Neural progenitor cell (in vitro differentiated cells): ENCODE data around the gene AP2B1.

Experiments
- EZH2 ChIP-seq: fragments of 200-600 bp; sonication (generic); IDR thresholded peaks from 2 replicates; pipeline ENCODE4 v1.6.1; 2017; ENCODE audit warnings: antibody characterized with exemption, mild to moderate bottlenecking, moderate library complexity
- TF ChIP-seq, protein P1 (sequence below): fragments of 200-600 bp; sonication (generic); IDR thresholded peaks from 2 replicates; pipeline ENCODE4 v1.5.1; 2017; ENCODE audit warnings: antibody characterized with exemption, mild to moderate bottlenecking

DNA sequence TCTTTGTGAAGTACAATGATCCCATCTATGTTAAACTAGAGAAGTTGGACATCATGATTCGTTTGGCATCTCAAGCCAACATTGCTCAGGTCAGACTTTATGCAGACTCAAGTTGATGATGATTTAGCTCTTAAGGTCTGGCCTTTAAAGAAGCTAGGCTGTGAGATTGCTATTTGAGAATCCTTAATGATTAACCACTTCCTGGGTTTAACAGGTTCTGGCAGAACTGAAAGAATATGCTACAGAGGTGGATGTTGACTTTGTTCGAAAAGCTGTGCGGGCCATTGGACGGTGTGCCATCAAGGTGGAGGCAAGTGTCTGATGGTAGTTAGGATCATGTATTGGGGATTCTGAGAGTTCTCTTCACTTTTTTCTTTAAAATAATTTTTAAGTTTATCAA is 40.3 kb downstream of the AP2B1 start:
- TF ChIP-seq EZH2, result no peak
- TF ChIP-seq, protein P1, sequence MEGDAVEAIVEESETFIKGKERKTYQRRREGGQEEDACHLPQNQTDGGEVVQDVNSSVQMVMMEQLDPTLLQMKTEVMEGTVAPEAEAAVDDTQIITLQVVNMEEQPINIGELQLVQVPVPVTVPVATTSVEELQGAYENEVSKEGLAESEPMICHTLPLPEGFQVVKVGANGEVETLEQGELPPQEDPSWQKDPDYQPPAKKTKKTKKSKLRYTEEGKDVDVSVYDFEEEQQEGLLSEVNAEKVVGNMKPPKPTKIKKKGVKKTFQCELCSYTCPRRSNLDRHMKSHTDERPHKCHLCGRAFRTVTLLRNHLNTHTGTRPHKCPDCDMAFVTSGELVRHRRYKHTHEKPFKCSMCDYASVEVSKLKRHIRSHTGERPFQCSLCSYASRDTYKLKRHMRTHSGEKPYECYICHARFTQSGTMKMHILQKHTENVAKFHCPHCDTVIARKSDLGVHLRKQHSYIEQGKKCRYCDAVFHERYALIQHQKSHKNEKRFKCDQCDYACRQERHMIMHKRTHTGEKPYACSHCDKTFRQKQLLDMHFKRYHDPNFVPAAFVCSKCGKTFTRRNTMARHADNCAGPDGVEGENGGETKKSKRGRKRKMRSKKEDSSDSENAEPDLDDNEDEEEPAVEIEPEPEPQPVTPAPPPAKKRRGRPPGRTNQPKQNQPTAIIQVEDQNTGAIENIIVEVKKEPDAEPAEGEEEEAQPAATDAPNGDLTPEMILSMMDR, result no peak
